ENCODE data around the gene POLR2F.
A peak's percentile ranks its signal among the peaks of the same experiment; 100 is the strongest.
"Not testable (repeated sequence)": the region's sequence is repeated elsewhere in the genome, so short reads cannot be mapped to it uniquely, and the experiment has no call there.

POLR2F gene

DNA sequence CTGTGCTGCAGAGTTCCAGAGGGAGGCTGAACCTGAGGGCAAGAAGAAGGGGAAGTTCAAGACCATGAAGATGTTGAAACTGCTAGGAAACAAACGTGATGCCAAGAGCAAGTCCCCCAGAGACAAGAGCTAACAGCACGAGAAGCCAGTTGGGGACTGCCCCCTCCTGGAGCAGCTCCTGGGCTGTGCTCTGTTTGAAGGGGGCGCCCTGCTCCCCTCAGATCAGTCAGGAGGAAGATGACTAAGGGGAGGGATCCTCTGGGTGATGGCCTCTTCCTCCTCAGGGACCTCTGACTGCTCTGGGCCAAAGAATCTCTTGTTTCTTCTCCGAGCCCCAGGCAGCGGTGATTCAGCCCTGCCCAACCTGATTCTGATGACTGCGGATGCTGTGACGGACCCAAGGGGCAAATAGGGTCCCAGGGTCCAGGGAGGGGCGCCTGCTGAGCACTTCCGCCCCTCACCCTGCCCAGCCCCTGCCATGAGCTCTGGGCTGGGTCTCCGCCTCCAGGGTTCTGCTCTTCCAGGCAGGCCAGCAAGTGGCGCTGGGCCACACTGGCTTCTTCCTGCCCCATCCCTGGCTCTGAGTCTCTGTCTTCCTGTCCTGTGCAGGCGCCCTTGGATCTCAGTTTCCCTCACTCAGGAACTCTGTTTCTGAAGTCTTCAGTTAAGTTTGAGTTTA is 12.7 kb upstream of the POLR2F start:
- peaks cover 54% of the 10 kb centered on the region for H3K36me3 ChIP-seq
- TF ChIP-seq, protein P1, sequence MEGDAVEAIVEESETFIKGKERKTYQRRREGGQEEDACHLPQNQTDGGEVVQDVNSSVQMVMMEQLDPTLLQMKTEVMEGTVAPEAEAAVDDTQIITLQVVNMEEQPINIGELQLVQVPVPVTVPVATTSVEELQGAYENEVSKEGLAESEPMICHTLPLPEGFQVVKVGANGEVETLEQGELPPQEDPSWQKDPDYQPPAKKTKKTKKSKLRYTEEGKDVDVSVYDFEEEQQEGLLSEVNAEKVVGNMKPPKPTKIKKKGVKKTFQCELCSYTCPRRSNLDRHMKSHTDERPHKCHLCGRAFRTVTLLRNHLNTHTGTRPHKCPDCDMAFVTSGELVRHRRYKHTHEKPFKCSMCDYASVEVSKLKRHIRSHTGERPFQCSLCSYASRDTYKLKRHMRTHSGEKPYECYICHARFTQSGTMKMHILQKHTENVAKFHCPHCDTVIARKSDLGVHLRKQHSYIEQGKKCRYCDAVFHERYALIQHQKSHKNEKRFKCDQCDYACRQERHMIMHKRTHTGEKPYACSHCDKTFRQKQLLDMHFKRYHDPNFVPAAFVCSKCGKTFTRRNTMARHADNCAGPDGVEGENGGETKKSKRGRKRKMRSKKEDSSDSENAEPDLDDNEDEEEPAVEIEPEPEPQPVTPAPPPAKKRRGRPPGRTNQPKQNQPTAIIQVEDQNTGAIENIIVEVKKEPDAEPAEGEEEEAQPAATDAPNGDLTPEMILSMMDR (IDR thresholded peaks at IDR 0.05): no peak
- peak overlapping the region; percentile 33 for H3K27ac ChIP-seq
- H3K4me3 ChIP-seq (ENCODE audit: low read depth in 1 of 2, low read length in 1 of 2): no peak overlapping the region
- H3K27me3 ChIP-seq: no peaks in the 10 kb centered on the region
- no peaks in the 10 kb centered on the region for H3K4me1 ChIP-seq (ENCODE audit: control insufficient read depth in 1 of 2, insufficient read depth in 1 of 2, low read depth in 1 of 2, low read length in 1 of 2)
- no peaks in the 10 kb centered on the region for H3K9me3 ChIP-seq

DNA sequence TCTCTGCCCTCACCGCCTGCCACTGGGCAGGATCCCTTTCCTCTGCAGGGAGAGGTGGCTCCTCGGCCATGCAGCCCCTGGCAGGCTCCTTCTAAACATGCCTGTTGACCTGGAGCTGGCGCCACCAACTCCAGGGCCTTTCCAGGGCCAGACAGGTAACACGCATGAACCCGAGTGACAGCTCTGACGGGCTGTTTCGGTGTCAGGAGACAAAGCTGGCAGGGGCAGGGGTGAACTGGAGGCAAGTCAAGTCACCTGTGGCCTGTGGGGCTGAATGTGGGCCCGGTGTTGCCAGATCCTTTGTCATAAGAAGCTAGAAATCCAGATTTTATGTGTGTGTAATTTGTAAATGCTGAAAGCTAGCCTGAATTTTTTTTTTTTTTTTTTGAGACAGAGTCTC is 11.4 kb upstream of the POLR2F start:
- no peak overlapping the region for H3K27ac ChIP-seq
- H3K36me3 ChIP-seq: peaks cover 51% of the 10 kb centered on the region
- TF ChIP-seq, protein P1 (IDR thresholded peaks at IDR 0.05): no peak
- H3K4me3 ChIP-seq (ENCODE audit: low read depth in 1 of 2, low read length in 1 of 2): no peak overlapping the region
- H3K4me1 ChIP-seq (ENCODE audit: control insufficient read depth in 1 of 2, insufficient read depth in 1 of 2, low read depth in 1 of 2, low read length in 1 of 2): no peaks in the 10 kb centered on the region
- no peaks in the 10 kb centered on the region for H3K27me3 ChIP-seq
- H3K9me3 ChIP-seq: no peaks in the 10 kb centered on the region

DNA sequence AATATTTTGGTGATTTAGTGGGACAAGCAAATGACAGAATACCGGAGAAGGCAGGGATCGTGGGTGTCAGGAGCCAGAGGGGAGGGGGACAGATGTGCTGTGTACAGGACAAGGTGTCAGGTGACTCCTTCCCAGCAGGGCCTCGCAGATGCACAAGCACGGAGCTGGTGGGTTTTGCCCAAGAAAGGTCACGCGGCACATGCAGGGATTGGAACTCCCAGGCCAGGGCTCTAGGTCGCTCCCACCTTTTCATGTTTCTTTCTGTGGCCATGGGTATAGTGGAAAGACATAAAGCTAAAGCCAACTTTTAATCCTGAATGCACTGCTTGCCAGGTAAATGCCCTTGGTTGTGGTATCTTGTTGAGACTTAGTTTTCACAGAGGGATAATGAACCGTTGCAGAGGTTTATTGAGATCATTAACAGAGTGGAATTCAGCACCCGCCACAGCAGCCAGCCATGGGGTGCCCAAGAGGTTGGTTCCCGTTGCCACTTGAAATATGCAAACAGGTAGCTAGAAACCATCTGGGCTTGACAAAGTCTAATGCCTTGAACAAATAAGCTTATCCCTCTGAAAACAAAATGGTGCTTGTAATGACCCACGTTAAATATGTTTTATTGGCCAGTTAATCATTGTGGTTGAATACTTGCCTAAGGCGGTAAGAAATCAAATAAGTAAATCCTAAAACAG is 10.2 kb upstream of the POLR2F start:
- no peaks in the 10 kb centered on the region for H3K27me3 ChIP-seq
- no peak overlapping the region for H3K27ac ChIP-seq
- H3K9me3 ChIP-seq: no peaks in the 10 kb centered on the region
- H3K4me3 ChIP-seq (ENCODE audit: low read depth in 1 of 2, low read length in 1 of 2): no peak overlapping the region
- no peaks in the 10 kb centered on the region for H3K4me1 ChIP-seq (ENCODE audit: control insufficient read depth in 1 of 2, insufficient read depth in 1 of 2, low read depth in 1 of 2, low read length in 1 of 2)
- TF ChIP-seq, protein P1 (IDR thresholded peaks at IDR 0.05): no peak
- peaks cover 41% of the 10 kb centered on the region for H3K36me3 ChIP-seq

DNA sequence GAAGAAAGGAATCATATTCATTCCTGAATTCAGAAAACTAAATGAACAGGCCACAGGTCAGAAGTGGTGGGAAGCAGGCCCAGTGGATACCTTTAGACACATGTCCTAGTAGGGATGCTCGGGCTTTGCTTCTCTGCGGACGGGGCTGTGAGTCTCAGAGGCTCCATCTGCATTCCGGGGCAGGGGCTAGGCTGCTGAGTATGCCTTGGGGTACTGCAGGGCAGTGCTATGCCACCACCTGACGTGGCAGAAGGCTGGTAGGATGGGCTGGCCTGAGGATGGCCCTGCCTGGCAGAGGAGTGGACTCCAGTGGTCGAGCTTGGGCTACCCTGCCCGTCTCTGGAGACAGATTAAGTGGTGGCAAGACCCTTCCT is 9.7 kb upstream of the POLR2F start:
- Histone ChIP-seq H3K9me3 (no peaks in the 10 kb centered on the region), H3K36me3 (peaks cover 38% of the 10 kb centered on the region), H3K4me1 (ENCODE audit: control insufficient read depth in 1 of 2, insufficient read depth in 1 of 2, low read depth in 1 of 2, low read length in 1 of 2) (no peaks in the 10 kb centered on the region), H3K27me3 (no peaks in the 10 kb centered on the region), H3K4me3 (ENCODE audit: low read depth in 1 of 2, low read length in 1 of 2) (no peak overlapping the region), H3K27ac (no peak overlapping the region)
- TF ChIP-seq, protein P1 (IDR thresholded peaks at IDR 0.05): no peak

DNA sequence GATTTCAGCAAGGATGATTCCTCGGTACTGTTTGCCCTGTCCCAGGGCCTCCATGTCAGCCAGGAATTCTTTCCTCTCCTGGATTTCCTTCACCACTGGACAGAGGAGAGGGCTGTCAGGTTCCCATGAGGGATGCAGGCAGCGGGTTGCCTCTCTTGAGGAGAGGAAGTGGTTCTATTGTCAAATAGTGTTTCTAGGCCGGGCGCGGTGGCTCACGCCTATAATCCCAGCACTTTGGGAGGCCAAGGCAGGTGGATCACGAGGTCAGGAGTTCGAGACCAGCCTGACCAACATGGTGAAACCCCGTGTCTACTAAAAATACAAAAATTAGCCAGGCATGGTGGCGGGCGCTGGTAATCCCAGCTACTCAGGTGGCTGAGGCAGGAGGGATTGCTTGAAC is 9.1 kb upstream of the POLR2F start:
- not testable (repeated sequence) for H3K27ac ChIP-seq; H3K4me1 ChIP-seq (ENCODE audit: control insufficient read depth in 1 of 2, insufficient read depth in 1 of 2, low read depth in 1 of 2, low read length in 1 of 2); H3K4me3 ChIP-seq (ENCODE audit: low read depth in 1 of 2, low read length in 1 of 2); H3K9me3 ChIP-seq; H3K27me3 ChIP-seq
- peaks cover 32% of the 10 kb centered on the region for H3K36me3 ChIP-seq

DNA sequence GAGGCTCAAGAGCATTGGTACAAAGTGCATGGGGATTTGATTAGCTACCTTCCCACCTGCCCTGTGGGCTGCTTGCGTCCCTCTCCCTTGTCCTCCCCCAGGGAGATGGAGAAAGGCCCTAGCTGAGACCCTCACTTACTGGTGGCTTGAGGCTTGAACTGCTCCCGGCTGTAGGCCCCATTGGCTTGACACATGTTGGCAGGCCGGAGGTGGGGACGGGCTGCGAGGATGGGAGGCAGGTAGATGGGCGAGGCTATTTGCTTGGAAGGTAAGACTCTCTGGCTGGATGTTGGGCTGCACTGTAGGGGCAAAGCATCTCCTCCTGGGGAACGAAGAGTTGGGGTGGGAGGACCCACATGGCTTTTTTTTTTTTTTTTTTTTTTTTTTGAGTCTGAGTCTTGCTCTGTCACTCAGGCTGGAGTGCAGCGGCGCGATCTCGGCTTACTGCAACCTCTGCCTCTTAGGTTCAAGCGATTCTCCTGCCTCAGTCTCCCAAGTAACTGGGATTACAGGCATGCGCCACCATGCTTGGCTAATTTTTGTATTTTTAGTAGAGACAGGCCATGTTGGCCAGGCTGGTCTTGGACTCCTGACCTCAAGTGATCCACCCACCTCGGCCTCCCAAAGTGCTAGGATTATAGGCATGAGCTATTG is 6.2 kb upstream of the POLR2F start:
- not testable (repeated sequence) for H3K4me3 ChIP-seq (ENCODE audit: low read depth in 1 of 2, low read length in 1 of 2); H3K4me1 ChIP-seq (ENCODE audit: control insufficient read depth in 1 of 2, insufficient read depth in 1 of 2, low read depth in 1 of 2, low read length in 1 of 2); H3K9me3 ChIP-seq; H3K27ac ChIP-seq
- peaks cover 15% of the 10 kb centered on the region for H3K27me3 ChIP-seq
- H3K36me3 ChIP-seq: peaks cover 11% of the 10 kb centered on the region
